SU-DHL-6 (cell line): ENCODE data around the gene MYO9A.
A peak's percentile ranks its signal among the peaks of the same experiment; 100 is the strongest.

Source experiments
- H2AFZ ChIP-seq: fragments of 200-600 bp; sonication (generic); 2 replicates; pipeline ENCODE4 v1.6.1; 2014; ENCODE audit warnings: low read depth, mild to moderate bottlenecking, moderate library complexity, mixed read lengths, antibody characterized with exemption, low read length; ENCODE audit not compliant: severe bottlenecking
- H3F3A ChIP-seq: fragments of 200-600 bp; shearing (Covaris generic); 2 replicates; pipeline ENCODE4 v1.6.0; 2016; ENCODE audit warnings: antibody characterized with exemption, mild to moderate bottlenecking; ENCODE audit not compliant: insufficient read depth
- H3K27ac ChIP-seq: fragments of 200-600 bp; sonication (generic); 2 replicates; pipeline ENCODE4 v1.5.1; 2016; ENCODE audit warnings: low read depth, mild to moderate bottlenecking, low read length, moderate library complexity, mixed read lengths
- H3K27me3 ChIP-seq: fragments of 200-600 bp; sonication (generic), shearing (Covaris generic); 2 replicates; pipeline ENCODE4 v1.6.0; 2014; ENCODE audit warnings: mild to moderate bottlenecking, low read length
- H3K36me3 ChIP-seq: fragments of 200-600 bp; sonication (generic); 2 replicates; pipeline ENCODE4 v1.6.1; 2014; ENCODE audit warnings: mild to moderate bottlenecking, low read length, mixed read lengths
- H3K4me2 ChIP-seq: fragments of 300-600, 200-600 bp; shearing (Covaris generic), sonication (generic); 2 replicates; pipeline ENCODE4 v1.6.0; 2014; ENCODE audit warnings: low read length, low read depth, mild to moderate bottlenecking; ENCODE audit not compliant: poor library complexity, severe bottlenecking
- H3K4me3 ChIP-seq: fragments of 200-600 bp; sonication (generic); 2 replicates; pipeline ENCODE4 v1.5.1; 2014; ENCODE audit warnings: antibody characterized with exemption, low read length, mild to moderate bottlenecking, mixed read lengths; ENCODE audit not compliant: insufficient read depth, poor library complexity, severe bottlenecking
- H3K79me2 ChIP-seq: fragments of 200-600 bp; sonication (generic); 2 replicates; pipeline ENCODE4 v1.6.1; 2014; ENCODE audit warnings: mild to moderate bottlenecking, low read length, moderate library complexity; ENCODE audit not compliant: insufficient read depth
- H3K9ac ChIP-seq: fragments of 200-600 bp; sonication (generic); 2 replicates; pipeline ENCODE4 v1.7.0; 2014; ENCODE audit warnings: mild to moderate bottlenecking, low read length
- H3K9me2 ChIP-seq: fragments of 200-600 bp; sonication (generic); replicated peaks from 2 replicates; pipeline ENCODE4 v1.6.1; 2014; ENCODE audit warnings: low read length; ENCODE audit not compliant: insufficient read depth
- H3K9me3 ChIP-seq: fragments of 200-600 bp; sonication (generic); 2 replicates; pipeline ENCODE4 v1.6.1; 2014; ENCODE audit warnings: low read length, mixed read lengths; ENCODE audit not compliant: insufficient read depth
- H4K20me1 ChIP-seq: fragments of 200-600 bp; sonication (generic); 2 replicates; pipeline ENCODE4 v1.6.1; 2014; ENCODE audit warnings: low read depth, mild to moderate bottlenecking, antibody characterized with exemption, low read length, moderate library complexity, mixed read lengths
- CTCF ChIP-seq: fragments of 200-600 bp; sonication (generic); IDR thresholded peaks from one replicate; pipeline ENCODE4 v1.5.1; 2017; ENCODE audit warnings: antibody characterized with exemption, mild to moderate bottlenecking, low read length, moderate library complexity; ENCODE audit not compliant: insufficient read depth, poor library complexity, severe bottlenecking
- EZH2phosphoT487 ChIP-seq: fragments of 200-600 bp; sonication (generic), shearing (Covaris generic); conservative IDR thresholded peaks from 2 replicates; pipeline ENCODE4 v1.6.1; 2018; ENCODE audit warnings: mild to moderate bottlenecking, antibody characterized with exemption, low read length, moderate library complexity, mixed read lengths

MYO9A gene

GRCh38 chr15:72070817-72071447 is 47.0 kb downstream of the MYO9A start:
- no peak for TF ChIP-seq EZH2phosphoT487
- TF ChIP-seq CTCF = no peak
- peaks cover 91% of the 10 kb centered on the region for H3K79me2 ChIP-seq
- H3K27me3 ChIP-seq = no peaks in the 10 kb centered on the region
- H3K4me2 ChIP-seq = peak overlapping the region; percentile 85
- H3K9me3 ChIP-seq = no peaks in the 10 kb centered on the region
- H3K27ac ChIP-seq = peak overlapping the region; percentile 99
- H3F3A ChIP-seq = peaks cover 67% of the 10 kb centered on the region
- H3K36me3 ChIP-seq = peaks cover 11% of the 10 kb centered on the region
- peak overlapping the region; percentile 66 for H3K9ac ChIP-seq
- no peak overlapping the region for H2AFZ ChIP-seq
- H4K20me1 ChIP-seq = no peaks in the 10 kb centered on the region
- H3K4me3 ChIP-seq = peak overlapping the region; percentile 60
- H3K9me2 ChIP-seq = no peaks in the 10 kb centered on the region

GRCh38 chr15:72068856-72069255 is 49.1 kb downstream of the MYO9A start:
- H3K4me3 ChIP-seq = peak overlapping the region; percentile 48
- peaks cover 60% of the 10 kb centered on the region for H3F3A ChIP-seq
- H4K20me1 ChIP-seq = no peaks in the 10 kb centered on the region; the same call in none of the 2 replicates
- no peaks in the 10 kb centered on the region for H3K9me3 ChIP-seq
- H3K27ac ChIP-seq = peak overlapping the region; percentile 99
- no peaks in the 10 kb centered on the region for H3K9me2 ChIP-seq
- H3K36me3 ChIP-seq = peaks cover 11% of the 10 kb centered on the region
- peak overlapping the region; percentile 18; the same call in 1 of the 2 replicates for H3K9ac ChIP-seq
- peaks cover 91% of the 10 kb centered on the region for H3K79me2 ChIP-seq
- peak overlapping the region; percentile 85 for H3K4me2 ChIP-seq
- no peaks in the 10 kb centered on the region for H3K27me3 ChIP-seq
- no peak overlapping the region for H2AFZ ChIP-seq
- TF ChIP-seq CTCF (no peak), EZH2phosphoT487 (no peak)

- H3K9me2 ChIP-seq = no peaks in the 10 kb centered on the region
- H4K20me1 ChIP-seq = no peaks in the 10 kb centered on the region; the same call in none of the 2 replicates
- TF ChIP-seq EZH2phosphoT487 (no peak), CTCF (no peak)
- H3K27ac ChIP-seq = no peak overlapping the region
- no peak overlapping the region for H3K4me2 ChIP-seq
- H3K9me3 ChIP-seq = no peaks in the 10 kb centered on the region
- no peak overlapping the region for H3K4me3 ChIP-seq
- peaks cover 31% of the 10 kb centered on the region for H3F3A ChIP-seq
- no peak overlapping the region for H3K9ac ChIP-seq
- H3K27me3 ChIP-seq = no peaks in the 10 kb centered on the region
- H3K36me3 ChIP-seq = peaks cover 7% of the 10 kb centered on the region; the same call in 1 of the 2 replicates
- no peak overlapping the region for H2AFZ ChIP-seq
- peaks cover 97% of the 10 kb centered on the region for H3K79me2 ChIP-seq
Observed at GRCh38 chr15:72065801-72066200, 52.1 kb downstream of the MYO9A start.
